ENCODE results near the gene NCMAP. TPM values are rescaled to one million over a fixed set of nuclear protein-coding genes. Genes with fewer than 3 reads are reported as not detected.
"Not testable (repeated sequence)": the region's sequence is repeated elsewhere in the genome, so short reads cannot be mapped to it uniquely, and the experiment has no call there.

The NCMAP gene
- total RNA-seq, 2 donors from 2014 or later, result 0.16 to 0.22 TPM

DNA sequence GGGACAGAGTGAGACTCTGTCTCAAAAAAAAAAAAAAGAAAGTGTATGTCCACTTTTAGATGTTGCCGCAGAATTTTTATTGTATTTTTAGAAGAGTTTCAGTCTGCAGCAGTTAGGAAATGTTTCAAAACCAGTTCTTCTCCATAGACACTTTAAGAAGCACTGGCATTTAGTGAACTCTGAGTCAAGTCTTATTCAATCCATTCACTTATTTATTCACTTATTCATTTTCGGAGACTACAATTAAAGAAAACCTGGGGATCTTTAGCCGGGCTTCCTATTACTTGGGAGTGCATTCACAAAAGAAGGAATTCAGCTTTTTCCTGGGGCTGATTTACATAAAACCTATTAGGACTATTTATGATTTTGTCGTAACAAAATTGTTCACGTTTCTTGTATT, 40.9 kb upstream of the NCMAP start:
- TF ChIP-seq CTCF (IDR thresholded peaks at IDR 0.05), result no peak
- DNase-seq (ENCODE audit: low spot score), result no peak
- Histone ChIP-seq H3K27ac (no peak overlapping the region), H3K4me1 (no peaks in the 10 kb centered on the region), H3K27me3 (no peaks in the 10 kb centered on the region), H3K4me3 (no peak overlapping the region), H3K36me3 (no peaks in the 10 kb centered on the region), H3K9me3 (no peaks in the 10 kb centered on the region)

DNA sequence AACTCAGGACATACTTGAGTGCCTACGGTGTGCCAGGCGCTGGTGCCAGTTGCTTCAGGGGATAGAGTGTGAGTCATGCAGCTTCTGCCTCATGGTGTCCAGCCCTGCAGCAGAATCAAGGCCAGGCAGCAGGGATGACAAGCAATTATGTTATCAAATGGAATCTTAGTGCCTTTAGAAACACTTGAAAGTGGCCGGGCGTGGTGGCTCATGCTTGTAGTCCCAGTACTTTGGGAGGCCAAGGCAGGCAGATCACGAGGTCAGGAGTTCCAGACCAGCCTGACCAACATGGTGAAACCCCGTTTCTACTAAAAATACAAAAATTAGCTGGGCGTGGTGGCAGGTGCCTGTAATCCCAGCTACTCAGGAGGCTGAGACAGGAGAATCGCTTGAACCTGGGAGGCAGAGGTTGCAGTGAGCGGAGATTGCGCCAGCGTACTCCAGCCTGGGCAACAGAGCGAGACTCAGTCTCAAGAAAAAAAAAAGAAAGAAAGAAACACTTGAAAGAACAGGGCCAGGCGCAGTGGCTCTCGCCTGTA, 40.1 kb upstream of the NCMAP start:
- not testable (repeated sequence) for H3K4me1 ChIP-seq; DNase-seq (ENCODE audit: low spot score); H3K27me3 ChIP-seq; H3K9me3 ChIP-seq; H3K27ac ChIP-seq; H3K36me3 ChIP-seq; H3K4me3 ChIP-seq

DNA sequence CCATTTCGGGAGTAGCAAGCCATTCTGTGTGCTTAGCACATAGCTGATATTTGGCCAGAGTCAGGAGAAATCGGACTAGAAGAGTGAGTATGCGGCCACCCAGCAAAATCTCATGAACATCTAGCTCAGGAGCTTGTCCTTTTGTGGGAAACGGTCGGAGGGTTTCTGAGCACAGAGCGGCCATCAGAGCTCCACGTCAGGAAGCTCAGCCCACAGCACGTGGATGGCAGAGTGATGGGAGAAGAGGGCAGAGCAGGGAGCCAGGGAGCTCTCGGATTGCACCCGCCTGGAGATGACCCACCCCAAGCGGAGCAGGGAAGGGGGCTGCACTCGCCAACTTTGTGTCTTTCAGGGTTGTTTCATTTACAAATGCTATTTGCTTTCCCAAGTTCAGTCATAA, 39.4 kb upstream of the NCMAP start:
- Histone ChIP-seq H3K9me3 (no peaks in the 10 kb centered on the region), H3K27me3 (no peaks in the 10 kb centered on the region), H3K27ac (no peak overlapping the region), H3K36me3 (no peaks in the 10 kb centered on the region), H3K4me3 (no peak overlapping the region), H3K4me1 (no peaks in the 10 kb centered on the region)
- no peak for TF ChIP-seq CTCF (IDR thresholded peaks at IDR 0.05)
- DNase-seq (ENCODE audit: low spot score), result no peak

DNA sequence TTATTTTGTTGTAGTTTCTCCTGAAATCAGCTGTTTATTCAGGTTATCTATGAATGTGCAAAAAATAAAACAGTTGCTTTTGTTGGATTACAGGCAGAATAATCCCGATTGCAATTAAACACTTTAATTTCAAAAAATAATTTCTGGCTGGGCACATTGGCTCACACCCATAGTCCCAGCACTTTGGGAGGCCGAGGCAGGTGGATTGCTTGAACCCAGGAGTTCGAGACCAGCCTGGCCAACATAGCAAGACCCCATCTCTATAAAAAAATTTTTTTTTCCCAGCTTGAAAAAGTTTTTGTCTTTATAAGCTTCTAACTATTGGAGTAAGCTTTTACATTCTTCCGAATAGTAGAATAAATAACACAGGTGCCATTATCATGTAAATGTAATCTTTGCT, 38.0 kb upstream of the NCMAP start:
- no peak for DNase-seq (ENCODE audit: low spot score)
- Histone ChIP-seq H3K9me3 (no peaks in the 10 kb centered on the region), H3K27ac (no peak overlapping the region), H3K36me3 (no peaks in the 10 kb centered on the region), H3K4me3 (no peak overlapping the region), H3K4me1 (no peaks in the 10 kb centered on the region), H3K27me3 (no peaks in the 10 kb centered on the region)
- TF ChIP-seq CTCF (IDR thresholded peaks at IDR 0.05), result no peak

GRCh38 chr1:24520282-24520681, 35.6 kb upstream of the NCMAP start:
- DNase-seq (ENCODE audit: low spot score); H3K27me3 ChIP-seq; H3K27ac ChIP-seq; H3K4me3 ChIP-seq; H3K4me1 ChIP-seq; H3K9me3 ChIP-seq; H3K36me3 ChIP-seq: not testable (repeated sequence)

GRCh38 chr1:24525606-24526005, 30.3 kb upstream of the NCMAP start:
- Histone ChIP-seq H3K36me3 (no peaks in the 10 kb centered on the region), H3K27me3 (no peaks in the 10 kb centered on the region), H3K9me3 (no peaks in the 10 kb centered on the region), H3K4me1 (no peaks in the 10 kb centered on the region), H3K27ac (no peak overlapping the region), H3K4me3 (no peak overlapping the region)
- no peak for TF ChIP-seq CTCF (IDR thresholded peaks at IDR 0.05)
- DNase-seq (ENCODE audit: low spot score), result no peak

GRCh38 chr1:24526045-24526444, 29.8 kb upstream of the NCMAP start:
- no peaks in the 10 kb centered on the region for H3K4me1 ChIP-seq

More at GRCh38 chr1:24526045-24526444, 29.8 kb upstream of the NCMAP start:
- TF ChIP-seq CTCF (IDR thresholded peaks at IDR 0.05), result no peak
- no peak for DNase-seq (ENCODE audit: low spot score)
- Histone ChIP-seq H3K9me3 (no peaks in the 10 kb centered on the region), H3K27ac (no peak overlapping the region), H3K4me3 (no peak overlapping the region), H3K27me3 (no peaks in the 10 kb centered on the region), H3K36me3 (no peaks in the 10 kb centered on the region)

All from right atrium auricular region (tissue), 2 donors.